Activated effector memory CD4-positive, alpha-beta T cell treated with anti-CD3 and anti-CD28 coated beads, Interleukin-2, amount 50 U/mL, for 16 hours (primary cell): ENCODE measurements around the gene PIEZO1.

Experiments used
- DNase-seq: peaks from one replicate; pipeline ENCODE4 v3.0.0-alpha.2; 2020

Gene PIEZO1

DNA sequence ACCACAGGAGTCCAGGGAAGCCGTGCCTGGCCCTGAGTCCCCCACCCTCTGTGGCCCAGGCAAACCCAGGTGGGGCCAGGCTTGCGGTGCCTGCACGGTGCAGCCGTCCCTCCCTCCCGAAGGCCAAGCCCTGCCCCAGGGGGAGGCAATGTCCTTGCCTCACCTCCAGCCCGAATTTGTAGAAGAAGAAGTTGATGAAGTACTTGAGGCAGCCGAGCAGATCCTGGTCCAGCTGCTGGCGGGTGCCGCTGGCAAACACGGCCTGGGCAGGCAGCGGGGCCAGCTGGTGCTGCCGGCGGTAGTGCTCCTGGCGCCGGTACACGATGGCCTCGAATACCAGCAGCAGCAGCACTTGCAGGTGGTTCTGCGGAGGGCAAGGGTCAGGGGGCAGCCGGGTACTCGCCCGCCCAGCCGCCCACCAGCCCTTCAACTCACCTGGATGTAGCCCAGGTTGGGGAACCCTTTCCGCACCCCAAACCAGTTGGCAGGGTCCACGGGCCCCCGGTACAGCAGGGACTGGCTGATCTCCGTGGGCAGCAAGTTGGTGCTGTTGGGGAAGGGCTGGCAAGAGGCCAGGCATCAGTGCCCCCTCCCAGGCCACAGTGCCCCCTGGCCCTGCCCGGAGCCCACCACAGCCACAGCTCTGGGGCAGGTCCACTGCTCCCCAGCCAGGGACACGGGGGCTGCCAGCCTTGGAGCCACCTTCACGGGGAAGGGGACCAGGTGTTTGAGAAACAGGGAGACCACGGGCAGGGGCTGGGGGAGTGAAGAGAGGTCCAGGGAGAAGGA, 52.7 kb downstream of the PIEZO1 start:
- DNase-seq = no peak

DNA sequence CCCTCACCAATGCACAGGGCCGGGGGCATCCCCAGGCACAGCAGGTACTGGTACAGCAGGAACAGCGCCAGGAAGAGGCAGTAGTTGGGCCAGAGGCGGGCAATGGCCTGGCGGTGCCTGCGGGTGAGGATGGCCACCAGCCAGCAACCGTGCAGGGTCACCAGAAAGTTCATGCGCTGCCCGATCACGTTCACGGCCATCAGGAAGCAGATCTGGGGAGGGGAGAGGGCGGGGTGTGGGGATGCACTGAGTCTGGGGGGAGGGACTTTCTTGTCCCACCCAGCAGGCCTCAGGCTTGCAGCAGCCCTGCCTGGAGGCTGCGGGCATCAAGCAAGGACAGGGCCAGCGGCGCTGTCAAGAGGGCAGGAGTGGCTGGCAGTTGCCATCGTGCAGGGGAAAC, 53.3 kb downstream of the PIEZO1 start:
- no peak for DNase-seq

DNA sequence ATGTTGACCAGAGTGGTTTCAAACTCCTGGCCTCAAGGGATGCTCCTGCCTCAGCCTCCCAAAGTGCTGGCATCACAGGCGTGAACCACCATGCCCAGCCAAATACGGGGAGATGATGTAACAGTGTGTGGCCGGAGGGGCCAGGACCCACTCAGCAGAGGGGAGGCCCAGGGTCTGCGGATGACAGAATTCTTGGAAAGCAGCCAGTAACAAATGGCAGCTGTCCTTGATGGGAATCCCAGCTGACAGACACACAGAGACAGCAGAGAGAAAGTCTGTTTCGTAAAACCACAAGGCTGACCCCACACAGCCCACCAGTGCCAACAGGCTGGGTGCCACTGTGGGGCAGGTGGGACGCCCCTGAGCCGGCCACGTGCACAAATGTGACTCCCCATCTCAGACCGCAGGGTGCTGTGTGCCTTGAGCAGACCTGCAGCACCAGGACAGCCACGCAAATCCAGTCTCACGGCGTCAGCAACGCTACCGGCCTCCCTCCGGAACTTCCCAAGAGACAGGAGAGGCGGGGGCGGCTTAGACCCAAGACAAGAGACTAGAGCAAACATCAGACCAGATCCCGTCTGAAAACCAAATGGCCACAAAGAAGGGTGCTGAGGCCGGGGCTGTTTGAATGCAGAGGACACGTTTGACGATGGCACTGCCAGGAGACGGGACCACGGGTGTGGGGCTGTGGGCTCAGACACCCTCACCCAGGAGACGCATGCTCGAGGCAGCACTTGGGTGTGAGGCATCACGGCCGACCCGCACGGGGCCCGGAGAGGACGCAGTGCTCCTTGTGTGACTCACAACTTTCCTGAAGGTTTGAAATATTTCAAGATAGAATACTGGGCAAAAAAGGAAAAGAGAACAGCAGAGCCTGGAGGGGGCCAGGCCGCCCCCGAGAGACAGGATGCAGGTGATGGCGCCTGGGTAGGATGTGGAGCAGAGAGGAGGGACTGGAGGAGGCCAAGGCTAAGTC, 54.1 kb downstream of the PIEZO1 start:
- no peak for DNase-seq

GRCh38 chr16:88727871-88728270, 57.1 kb downstream of the PIEZO1 start:
- no peak for DNase-seq

- no peak for DNase-seq
Observed at GRCh38 chr16:88726981-88727380, 58.0 kb downstream of the PIEZO1 start.

- no peak for DNase-seq
Observed at GRCh38 chr16:88726408-88726749, 58.6 kb downstream of the PIEZO1 start.

DNA sequence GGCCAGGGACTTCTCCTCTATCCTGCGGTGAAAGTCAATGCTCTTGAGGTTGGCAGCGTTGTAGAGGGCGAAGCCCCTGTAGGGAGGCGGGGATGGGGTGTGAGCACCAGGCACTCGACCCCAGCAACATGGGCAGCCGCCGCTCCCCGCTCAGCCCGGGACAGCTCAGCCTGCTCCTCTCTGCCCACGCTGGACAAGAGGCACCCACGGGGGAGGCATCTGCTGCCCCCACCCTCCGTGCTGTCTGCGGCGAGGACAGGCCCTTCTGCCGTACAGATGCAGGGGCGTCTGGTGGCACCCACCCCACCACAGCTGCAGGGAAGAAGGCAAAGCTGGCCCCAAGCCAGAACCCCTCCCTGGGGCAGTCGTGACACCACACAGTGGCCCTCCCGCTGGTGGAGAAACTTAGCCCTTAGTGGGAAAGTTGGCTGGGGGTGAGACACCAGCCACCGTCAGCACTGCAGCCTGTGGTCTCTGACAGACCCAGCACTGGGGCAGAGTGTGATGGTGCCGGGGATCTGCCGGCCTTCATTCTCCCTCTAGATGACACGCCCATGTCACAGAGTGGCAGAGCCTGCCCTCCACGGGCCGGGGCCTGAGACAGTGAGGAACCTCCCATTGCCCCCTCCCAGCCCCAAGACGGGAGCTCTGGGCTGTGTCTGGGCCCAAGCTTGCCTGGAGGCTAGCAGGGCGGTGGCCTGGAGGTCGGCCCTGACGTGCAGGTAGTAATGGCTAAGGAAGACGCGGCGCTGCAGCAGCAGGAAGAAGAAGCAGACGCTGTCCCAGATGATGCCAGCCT, 59.2 kb downstream of the PIEZO1 start:
- DNase-seq = no peak

DNA sequence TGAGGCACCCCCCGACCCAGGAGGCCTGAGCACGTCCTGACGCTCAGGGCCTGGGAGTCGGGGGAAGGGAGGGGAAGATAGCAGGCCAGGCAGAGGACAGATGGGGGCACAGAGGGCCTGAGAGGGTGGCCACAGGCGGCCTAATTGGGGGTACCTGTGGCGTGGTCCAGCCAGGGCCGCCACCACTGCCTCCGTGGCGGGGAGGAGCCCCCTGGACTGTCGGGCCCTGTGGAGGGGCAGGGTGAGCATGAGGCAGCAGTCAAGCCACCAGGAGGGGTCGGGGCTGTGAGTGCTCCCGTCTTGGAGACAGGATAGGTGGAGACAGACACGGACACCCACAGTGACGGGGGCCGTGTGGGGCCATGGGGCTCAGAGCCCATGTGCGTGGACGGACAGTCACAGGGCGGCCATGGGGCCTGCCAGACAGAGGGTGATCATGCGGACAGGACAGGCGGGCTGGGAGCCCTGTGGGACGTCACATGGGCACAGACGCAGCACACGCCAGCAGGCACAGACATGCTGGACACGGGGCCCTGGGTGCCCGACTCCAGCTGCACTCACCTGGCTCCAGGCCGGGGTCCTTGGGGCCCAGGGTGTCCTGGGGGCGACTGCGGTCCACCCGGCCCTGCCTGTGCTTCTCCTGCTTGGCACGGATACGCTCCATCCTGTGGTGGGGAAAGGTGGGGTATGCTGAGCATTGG, 60.0 kb downstream of the PIEZO1 start:
- no peak for DNase-seq

- no peak for DNase-seq
Observed at GRCh38 chr16:88723911-88724310, 61.1 kb downstream of the PIEZO1 start.

GRCh38 chr16:88723507-88723887, 61.5 kb downstream of the PIEZO1 start:
- DNase-seq = no peak

DNA sequence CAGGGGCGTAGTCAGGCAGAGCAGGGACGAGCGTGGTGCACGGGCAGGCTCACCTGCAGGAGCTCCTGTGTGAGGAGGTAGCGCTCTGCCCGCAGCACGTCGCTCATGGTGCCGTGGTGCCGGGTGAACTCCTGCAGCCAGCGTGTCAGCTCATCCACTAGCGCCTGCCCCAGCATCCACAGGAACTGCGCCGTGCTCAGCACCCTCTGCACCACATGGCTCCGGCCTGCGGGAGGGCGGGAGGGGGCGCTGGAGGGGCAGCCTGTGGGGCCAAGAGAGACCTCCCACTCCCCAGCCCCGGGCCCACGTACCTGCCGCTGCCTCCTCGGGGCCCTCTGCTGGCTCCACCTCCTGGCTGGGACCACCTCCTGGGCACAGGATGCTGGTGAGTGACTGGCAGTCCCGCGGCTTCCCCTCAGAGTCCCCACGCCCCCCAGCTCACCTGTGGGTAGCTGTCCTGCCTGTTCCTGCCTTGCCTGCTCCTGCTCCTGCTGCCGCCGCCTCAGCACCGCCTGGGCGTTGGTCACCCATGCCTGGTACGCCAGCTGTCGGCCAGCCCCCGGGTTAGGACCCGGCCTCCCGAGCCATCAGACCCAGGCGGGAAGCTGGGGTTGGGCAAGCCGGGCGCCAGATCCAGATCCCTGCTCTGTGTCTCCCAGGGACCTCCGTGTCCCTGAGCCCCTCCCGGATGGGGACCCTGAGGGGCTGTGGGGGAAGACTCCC, 62.1 kb downstream of the PIEZO1 start:
- DNase-seq = no peak

DNA sequence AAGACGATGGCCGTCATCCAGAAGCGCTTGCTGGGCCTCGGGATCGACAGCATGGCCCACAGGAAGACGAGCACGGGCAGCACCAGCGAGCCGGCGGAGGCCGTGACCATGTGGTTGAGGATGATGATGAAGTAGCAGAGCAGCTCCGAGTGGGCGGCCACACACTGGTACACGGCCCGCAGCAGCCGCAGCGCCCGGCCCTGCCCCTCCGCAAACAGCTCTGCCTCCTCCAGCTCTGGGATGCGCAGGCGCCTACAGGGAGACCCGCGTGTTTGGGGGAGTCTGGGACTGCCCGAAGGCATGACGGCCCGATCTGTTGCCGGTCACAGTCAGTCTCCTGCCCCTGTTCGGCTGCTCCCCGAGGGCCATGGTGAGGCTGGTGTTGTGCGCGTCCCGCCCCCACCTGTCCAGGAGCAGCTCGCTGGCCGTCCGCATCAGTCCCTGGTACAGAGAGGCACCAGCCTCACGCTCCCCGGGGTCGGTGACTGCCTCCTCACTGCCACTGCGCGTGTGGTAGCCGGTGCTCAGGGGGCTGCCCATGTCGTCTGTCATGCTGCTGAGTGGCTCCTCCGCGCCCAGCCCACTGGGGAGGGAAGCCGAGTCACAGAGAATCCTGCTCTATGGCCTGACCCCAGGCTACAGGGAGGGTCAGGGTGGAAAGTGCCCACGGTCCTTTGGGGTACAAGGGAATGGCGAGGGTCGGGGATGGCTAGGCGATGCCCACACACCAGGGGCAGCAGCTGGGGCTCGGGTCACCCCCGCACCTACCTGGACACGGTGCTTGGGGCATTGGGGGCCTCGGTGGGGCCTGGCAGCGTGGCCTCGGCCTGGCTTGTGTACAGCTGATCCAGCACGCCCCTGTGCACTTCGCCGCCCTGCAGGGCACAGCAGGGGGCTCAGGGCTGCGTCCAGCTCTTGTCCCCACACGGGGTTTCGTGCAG, 62.9 kb downstream of the PIEZO1 start:
- DNase-seq = no peak

- DNase-seq = no peak
Observed at GRCh38 chr16:88721236-88721635, 63.8 kb downstream of the PIEZO1 start.

- no peak for DNase-seq
Observed at GRCh38 chr16:88720396-88720970, 64.5 kb downstream of the PIEZO1 start.

GRCh38 chr16:88719933-88720296, 65.1 kb downstream of the PIEZO1 start:
- no peak for DNase-seq

GRCh38 chr16:88719267-88719932, 65.6 kb downstream of the PIEZO1 start:
- no peak for DNase-seq

DNA sequence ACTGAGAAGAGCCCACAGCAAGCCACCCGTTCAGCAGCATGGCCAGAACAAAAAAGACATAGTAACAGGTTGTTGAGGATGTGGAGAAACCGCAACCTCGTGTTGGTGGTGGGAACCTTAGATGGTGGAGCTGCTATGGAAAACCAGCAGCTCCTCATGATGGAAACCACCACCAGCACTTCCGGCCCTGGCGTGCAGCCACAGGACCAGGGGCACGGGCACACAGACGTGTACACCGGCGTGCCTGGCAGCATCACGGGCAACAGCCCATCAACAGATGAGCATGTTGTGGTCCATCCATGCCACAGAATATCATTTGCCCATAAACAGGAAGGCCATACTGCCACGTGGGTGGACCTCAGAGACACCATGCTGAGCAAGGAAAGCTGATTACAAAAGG, 66.8 kb downstream of the PIEZO1 start:
- DNase-seq = no peak

GRCh38 chr16:88716601-88717001, 68.4 kb downstream of the PIEZO1 start:
- DNase-seq = no peak

DNA sequence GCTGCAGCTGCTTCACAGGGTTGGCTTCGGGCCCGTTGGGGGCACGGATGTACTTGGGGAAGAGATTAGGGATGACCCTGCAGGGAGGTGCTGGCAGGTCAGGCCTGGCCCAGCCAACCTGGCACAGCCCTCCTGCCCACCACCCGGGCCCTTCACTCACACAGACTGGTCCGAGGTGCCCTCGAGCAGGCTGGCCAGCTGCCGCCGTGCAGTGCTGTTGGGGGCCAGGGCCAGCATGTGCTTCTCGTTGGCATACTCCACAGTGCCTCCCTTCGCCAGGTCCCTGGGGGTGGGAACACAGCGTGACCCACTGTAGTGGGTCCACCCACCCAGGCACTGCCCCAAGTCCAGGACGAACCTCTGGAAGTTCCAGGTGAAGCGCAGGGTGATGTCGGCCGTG, 68.8 kb downstream of the PIEZO1 start:
- no peak for DNase-seq
